Fibroblast of lung (primary cell): ENCODE measurements around the gene SELPLG. TPM values are rescaled to one million over a fixed set of nuclear protein-coding genes. Genes with fewer than 3 reads are reported as not detected.

ENCODE experiments used
- DNase-seq, 2 donors: peaks; one replicate each; pipeline versions ENCODE4 v3.0.0 to v3.0.0-alpha.2; 2010; ENCODE audit warnings: low read depth in 2 of 2
- H2AFZ ChIP-seq: 2 replicates; pipeline ENCODE4 v1.5.1; 2012; ENCODE audit warnings: low read length, control low read depth, inconsistent platforms
- H3K27ac ChIP-seq: 2 replicates; pipeline ENCODE4 v1.5.1; 2011; ENCODE audit warnings: low read length, control low read depth; ENCODE audit not compliant: insufficient read depth
- H3K27me3 ChIP-seq: 2 replicates; pipeline ENCODE4 v1.5.1; 2011; ENCODE audit warnings: mild to moderate bottlenecking, low read length; ENCODE audit not compliant: control insufficient read depth, insufficient read depth
- H3K36me3 ChIP-seq: 2 replicates; pipeline ENCODE4 v1.5.1; 2011; ENCODE audit warnings: low read length; ENCODE audit not compliant: control insufficient read depth, insufficient read depth
- H3K4me1 ChIP-seq: 2 replicates; pipeline ENCODE4 v1.5.1; 2011; ENCODE audit warnings: low read length; ENCODE audit not compliant: control insufficient read depth, insufficient read depth; ENCODE audit errors: extremely low read depth
- H3K4me2 ChIP-seq: 2 replicates; pipeline ENCODE4 v1.5.1; 2011; ENCODE audit warnings: low read length, control low read depth; ENCODE audit not compliant: insufficient read depth; ENCODE audit errors: extremely low read depth
- H3K4me3 ChIP-seq, 4 experiments: fragments of 200-600 bp in 1 of 4; sonication (generic) in 1 of 4; replicated peaks in 1 of 4; 2 replicates each; pipeline ENCODE4 v1.5.1; 2011 to 2016; ENCODE audit warnings: low read length in 4 of 4, low read depth in 3 of 4, mild to moderate bottlenecking in 3 of 4, control low read depth in 2 of 4, inconsistent platforms in 1 of 4, mixed read lengths in 1 of 4; ENCODE audit not compliant: insufficient read depth in 1 of 4; ENCODE audit errors: control extremely low read depth in 1 of 4
- H3K79me2 ChIP-seq: 2 replicates; pipeline ENCODE4 v1.5.1; 2012; ENCODE audit warnings: mild to moderate bottlenecking, low read length, inconsistent platforms; ENCODE audit not compliant: control insufficient read depth, insufficient read depth
- H3K9ac ChIP-seq: 2 replicates; pipeline ENCODE4 v1.5.1; 2011; ENCODE audit warnings: mild to moderate bottlenecking, low read length, control low read depth; ENCODE audit not compliant: insufficient read depth
- H3K9me3 ChIP-seq: 2 replicates; pipeline ENCODE4 v1.5.1; 2012; ENCODE audit warnings: low read depth, low read length; ENCODE audit not compliant: control insufficient read depth, insufficient read depth
- H4K20me1 ChIP-seq: 2 replicates; pipeline ENCODE4 v1.5.1; 2011; ENCODE audit warnings: low read length; ENCODE audit not compliant: control insufficient read depth, insufficient read depth; ENCODE audit errors: extremely low read depth
- CTCF ChIP-seq, 2 donors: IDR thresholded peaks in 1 of 2; conservative IDR thresholded peaks in 1 of 2; 1 replicate in 1 of 2; 2 replicates in 1 of 2; pipeline ENCODE4 v1.5.1; 2011 to 2012; ENCODE audit warnings: low read length in 2 of 2, control low read depth in 1 of 2, inconsistent platforms in 1 of 2, low read depth in 1 of 2, mild to moderate bottlenecking in 1 of 2
- EZH2 ChIP-seq: IDR thresholded peaks from 2 replicates; pipeline ENCODE4 v1.5.1; 2012; ENCODE audit warnings: low read length, control low read depth, mild to moderate bottlenecking; ENCODE audit errors: missing control alignments
- polyA plus RNA-seq, 2 donors: library from polyadenylated mRNA; depleted of rRNA in 1 of 2; stranded (reverse) in 1 of 2; unstranded in 1 of 2; fragments of >200 nt; gene quantifications; 2 replicates each; pipeline ENCODE4 v1.2.1, GENCODE V29; 2011 to 2012; ENCODE audit warnings: missing spikeins in 1 of 2
- total RNA-seq: library from RNA; depleted of rRNA; stranded (reverse); fragments of >200 nt; gene quantifications from 2 replicates; pipeline ENCODE4 v1.2.1, GENCODE V29; 2014

Gene SELPLG
- total and polyA plus RNA-seq, 2 donors (not counting 1 experiment from before 2014, with no cell fraction given) = 1.5 to 3.0 TPM

DNA sequence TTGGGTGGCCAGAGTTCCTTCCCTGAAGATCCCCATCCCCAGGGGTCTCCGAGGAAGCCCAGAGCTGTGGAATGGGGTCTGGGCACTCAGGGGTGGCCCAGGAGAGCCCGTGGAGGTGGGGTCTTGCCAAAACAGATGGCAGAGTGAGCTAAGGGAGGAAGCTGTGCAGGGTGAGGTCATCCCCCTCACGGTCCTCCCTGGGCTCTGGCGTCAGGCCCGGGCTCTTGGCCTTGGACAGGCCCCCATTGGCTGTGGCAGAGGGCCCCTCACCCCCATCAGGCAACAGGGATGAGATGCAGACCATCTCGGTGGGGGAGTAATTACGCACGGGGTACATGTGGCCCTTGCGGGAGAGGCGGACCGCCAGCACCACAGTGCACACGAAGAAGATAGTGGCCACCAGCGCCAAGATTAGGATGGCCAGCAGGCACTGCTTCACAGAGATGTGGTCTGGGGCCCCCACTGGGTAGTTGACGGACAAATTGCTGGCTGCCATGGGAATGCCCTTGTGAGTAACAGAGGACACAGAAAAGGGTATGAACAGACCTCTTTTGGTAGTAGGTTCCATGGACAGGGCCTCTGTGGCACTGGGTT, 10.7 kb downstream of the SELPLG start:
- no peaks in the 10 kb centered on the region for H3K36me3 ChIP-seq
- TF ChIP-seq CTCF (conservative IDR thresholded peaks at IDR 0.05 in 1 of 2, IDR thresholded peaks at IDR 0.05 in 1 of 2; ENCODE audit: low read depth in 1 of 2, low read length in 2 of 2) (no peak), EZH2 (no peak)
- no peaks in the 10 kb centered on the region for H3K27me3 ChIP-seq
- H3K4me1 ChIP-seq = peaks cover 1% of the 10 kb centered on the region
- H4K20me1 ChIP-seq = no peaks in the 10 kb centered on the region
- H3K27ac ChIP-seq = no peak overlapping the region
- H3K79me2 ChIP-seq = no peaks in the 10 kb centered on the region
- H3K9ac ChIP-seq = no peak overlapping the region
- no peak overlapping the region for H3K4me2 ChIP-seq
- no peak overlapping the region for H3K4me3 ChIP-seq
- H3K9me3 ChIP-seq = no peaks in the 10 kb centered on the region
- H2AFZ ChIP-seq = no peak overlapping the region
- DNase-seq = no peak

DNA sequence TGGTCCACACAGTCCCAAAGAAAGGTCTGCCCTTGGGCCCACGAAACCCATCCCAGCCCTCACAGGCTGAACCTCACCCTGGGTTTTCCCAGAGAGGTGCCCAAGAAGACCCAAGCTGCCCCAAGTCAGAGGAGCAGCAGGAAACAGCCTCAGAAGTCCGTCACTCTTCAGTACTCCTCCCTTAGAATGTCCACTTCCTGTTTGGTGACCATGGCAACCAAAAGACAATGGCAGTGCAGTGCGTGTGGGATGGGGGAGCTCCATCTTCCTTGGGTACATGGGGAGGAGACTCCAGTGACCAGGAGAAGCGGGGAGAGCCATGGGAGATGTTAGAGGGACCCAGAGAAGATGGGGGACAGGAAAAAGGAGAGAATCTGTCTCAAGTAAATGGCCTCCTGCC, 11.3 kb downstream of the SELPLG start:
- Histone ChIP-seq H3K4me1 (no peaks in the 10 kb centered on the region), H3K79me2 (no peaks in the 10 kb centered on the region), H3K4me3 (no peak overlapping the region), H3K9ac (no peak overlapping the region), H3K27ac (no peak overlapping the region), H3K4me2 (no peak overlapping the region), H3K27me3 (no peaks in the 10 kb centered on the region), H4K20me1 (no peaks in the 10 kb centered on the region), H2AFZ (peak overlapping the region; percentile 22), H3K36me3 (no peaks in the 10 kb centered on the region), H3K9me3 (no peaks in the 10 kb centered on the region)
- TF ChIP-seq EZH2 = no peak
- no peak for TF ChIP-seq CTCF (conservative IDR thresholded peaks at IDR 0.05 in 1 of 2, IDR thresholded peaks at IDR 0.05 in 1 of 2; ENCODE audit: low read depth in 1 of 2, low read length in 2 of 2)
- peak in 1 of 2 donors; percentile 42 for DNase-seq

GRCh38 chr12:108621161-108621560, 12.5 kb downstream of the SELPLG start:
- no peak for DNase-seq
- Histone ChIP-seq H3K79me2 (no peaks in the 10 kb centered on the region), H3K4me1 (no peaks in the 10 kb centered on the region), H3K9ac (no peak overlapping the region), H2AFZ (no peak overlapping the region), H4K20me1 (no peaks in the 10 kb centered on the region), H3K9me3 (no peaks in the 10 kb centered on the region), H3K4me2 (no peak overlapping the region), H3K27me3 (no peaks in the 10 kb centered on the region), H3K36me3 (no peaks in the 10 kb centered on the region), H3K27ac (no peak overlapping the region), H3K4me3 (no peak overlapping the region)
- TF ChIP-seq EZH2 = no peak
- TF ChIP-seq CTCF (conservative IDR thresholded peaks at IDR 0.05 in 1 of 2, IDR thresholded peaks at IDR 0.05 in 1 of 2; ENCODE audit: low read depth in 1 of 2, low read length in 2 of 2) = no peak
